ENCODE results near the gene KCNK5.

KCNK5 gene

GRCh38 chr6:39215640-39216158, 13.6 kb downstream of the KCNK5 start:
- no peak for DNase-seq

DNA sequence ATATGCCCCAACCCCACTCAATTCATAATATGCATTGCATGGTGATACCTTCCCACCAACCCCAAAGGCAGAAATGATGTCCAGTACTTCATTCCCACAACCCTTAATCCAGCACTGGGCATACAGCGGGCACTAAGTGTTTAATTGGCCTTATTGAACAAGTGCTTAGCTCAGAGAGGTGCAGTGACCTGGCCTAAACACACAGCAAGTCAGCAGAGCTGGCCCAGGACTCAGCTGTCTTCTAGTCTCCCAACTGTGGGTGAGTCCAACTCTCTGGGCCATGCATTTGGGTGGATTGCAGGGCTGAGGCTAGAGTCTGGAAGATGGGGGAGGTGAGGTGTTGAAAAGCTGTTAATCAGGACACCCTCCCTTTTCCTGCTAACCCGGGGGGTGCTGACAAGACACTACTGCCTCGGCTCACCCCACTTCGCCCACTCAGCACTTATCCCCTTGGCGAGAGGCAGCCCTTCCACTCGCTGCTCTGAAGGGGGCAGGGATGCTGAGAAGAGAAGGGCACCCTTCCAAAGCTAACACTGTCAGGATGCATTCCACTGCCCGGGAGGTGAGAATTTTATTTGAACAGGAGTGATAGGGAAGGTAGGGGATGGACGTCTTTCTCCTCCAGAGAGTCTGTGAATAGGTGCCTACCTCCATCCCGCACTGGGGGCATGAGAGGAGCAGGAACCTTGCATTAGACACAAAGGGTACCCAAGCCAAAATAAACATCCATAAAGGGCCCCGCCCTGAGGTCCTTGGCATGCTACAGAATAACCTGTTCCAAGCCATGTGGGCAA, 14.2 kb downstream of the KCNK5 start:
- no peak for DNase-seq

GRCh38 chr6:39214120-39214813, 15.0 kb downstream of the KCNK5 start:
- DNase-seq = no peak

GRCh38 chr6:39213195-39213920, 15.9 kb downstream of the KCNK5 start:
- DNase-seq = no peak

- DNase-seq = no peak
Observed at GRCh38 chr6:39211183-39211582, 18.1 kb downstream of the KCNK5 start.

DNA sequence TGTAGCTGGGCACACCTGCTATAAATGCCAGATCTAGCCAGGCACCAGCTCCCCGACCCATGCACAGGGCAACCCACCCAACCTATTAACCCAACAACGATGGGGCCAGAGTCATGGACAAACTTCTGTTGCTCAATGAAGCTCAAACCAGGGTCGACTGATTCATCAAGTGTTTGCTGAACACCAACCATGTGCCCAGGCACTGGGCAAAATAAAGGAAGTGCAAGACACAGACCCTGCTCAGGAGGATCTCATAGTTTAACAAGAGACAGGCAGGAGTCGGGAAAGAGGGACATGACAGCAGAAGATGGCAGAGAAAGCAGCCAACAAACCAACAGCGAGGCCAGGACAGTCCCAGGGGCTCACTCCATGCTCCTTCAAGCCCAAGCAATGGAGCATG, 18.8 kb downstream of the KCNK5 start:
- DNase-seq = no peak

DNA sequence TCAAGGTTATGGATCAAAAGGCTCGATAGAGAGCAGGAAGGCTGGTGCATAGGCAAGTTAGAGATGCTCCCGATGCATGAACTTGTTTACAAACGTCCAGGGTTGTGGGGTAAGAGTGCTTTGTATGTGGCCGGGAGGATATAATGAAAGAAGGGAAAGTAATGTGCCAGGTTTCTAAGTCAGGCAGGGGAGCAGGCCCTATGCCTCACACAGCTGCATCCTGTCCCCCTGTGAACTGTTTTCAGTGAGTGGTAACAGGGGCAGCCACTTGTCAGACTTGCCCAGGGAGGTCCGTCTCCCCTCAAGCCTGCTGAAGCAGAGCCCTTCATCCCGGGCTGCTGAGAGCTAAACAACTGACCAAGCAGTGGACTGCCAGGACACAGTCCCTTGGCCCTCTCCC, 19.4 kb downstream of the KCNK5 start:
- DNase-seq = no peak

DNA sequence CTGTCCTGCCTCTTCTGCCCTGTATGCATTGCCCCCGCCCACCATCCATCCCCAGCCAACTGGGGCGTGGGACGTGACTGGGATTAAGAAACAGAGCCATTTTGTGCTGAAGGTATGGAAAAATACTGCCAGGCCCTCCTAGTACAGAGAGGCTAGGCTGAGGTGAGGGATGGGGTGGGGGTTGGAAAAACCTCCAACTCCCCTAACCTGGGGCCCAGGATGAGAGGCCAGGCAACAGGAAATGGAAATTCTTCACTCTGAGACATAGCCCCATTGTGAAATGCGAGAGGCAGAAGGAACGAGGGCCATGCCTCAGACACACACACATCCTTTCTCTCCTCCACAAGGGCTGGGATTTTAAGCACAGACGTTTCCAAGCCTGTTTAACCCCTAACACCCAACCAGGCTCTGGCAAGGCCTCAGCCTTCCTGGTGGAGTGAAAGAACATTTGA, 19.9 kb downstream of the KCNK5 start:
- DNase-seq = no peak

DNA sequence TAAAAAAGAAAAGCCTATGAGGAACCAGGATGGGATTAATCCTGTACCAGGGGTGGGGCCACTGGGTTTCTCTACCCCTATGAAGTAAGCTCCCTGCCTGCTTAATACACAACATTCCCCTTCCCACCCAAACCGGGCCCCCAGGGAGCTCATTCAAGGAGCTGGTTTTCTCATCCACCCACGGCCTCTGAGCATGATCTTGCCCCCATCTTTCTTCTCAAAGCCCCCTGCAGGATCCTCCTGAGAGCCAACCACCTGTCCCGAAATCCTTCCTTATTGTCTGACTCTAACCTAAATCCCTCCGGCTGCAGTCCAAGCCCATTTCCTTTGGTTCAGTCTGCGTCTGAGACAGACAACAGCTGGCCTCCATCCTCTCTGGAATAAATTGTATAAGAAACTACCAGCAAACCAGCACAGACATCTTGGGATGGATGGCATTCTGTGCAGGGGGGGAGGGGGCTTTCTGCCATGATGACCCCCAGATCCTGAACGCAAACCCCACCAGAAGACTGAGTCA, 21.0 kb downstream of the KCNK5 start:
- DNase-seq = no peak

DNA sequence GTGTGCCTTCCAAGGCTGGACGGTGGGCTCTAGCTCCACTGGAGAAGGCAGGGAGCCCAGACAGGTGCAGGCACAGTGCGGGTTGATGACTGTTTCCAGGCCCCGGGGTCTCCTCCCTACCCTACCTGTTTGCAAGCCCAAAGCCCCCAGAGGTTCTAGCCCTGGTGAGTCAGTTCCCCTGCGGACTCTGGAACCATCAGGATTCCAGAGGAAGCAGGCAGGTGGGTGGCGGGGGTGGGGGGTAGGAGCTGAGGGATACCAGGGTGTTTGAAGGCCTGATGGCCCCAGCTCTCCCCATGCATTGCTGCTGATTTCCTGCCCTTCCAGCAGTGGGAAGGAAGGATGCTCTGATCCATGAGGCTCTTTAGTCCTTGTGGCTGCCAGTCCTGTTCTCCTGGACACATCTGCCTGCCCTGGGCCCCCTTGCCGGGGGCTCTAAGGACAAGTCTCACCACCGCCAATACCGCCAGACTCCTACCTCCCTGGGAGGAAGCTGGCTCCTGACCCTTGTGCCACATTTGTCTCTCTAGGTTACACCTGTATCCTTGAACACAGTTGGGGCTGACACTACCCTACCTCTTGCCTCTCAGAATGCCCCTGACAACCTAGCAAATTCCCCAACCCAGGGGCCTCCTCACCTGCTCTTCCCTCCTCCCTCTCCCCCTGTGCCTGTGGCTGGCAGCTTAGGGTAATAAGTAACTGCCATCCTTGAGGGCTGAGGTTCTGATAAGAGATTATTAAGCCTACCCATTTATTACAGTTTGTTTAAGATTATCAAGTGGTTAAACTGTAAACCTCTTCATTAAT, 21.7 kb downstream of the KCNK5 start:
- no peak for DNase-seq

- DNase-seq = no peak
Observed at GRCh38 chr6:39206250-39206721, 23.0 kb downstream of the KCNK5 start.

DNA sequence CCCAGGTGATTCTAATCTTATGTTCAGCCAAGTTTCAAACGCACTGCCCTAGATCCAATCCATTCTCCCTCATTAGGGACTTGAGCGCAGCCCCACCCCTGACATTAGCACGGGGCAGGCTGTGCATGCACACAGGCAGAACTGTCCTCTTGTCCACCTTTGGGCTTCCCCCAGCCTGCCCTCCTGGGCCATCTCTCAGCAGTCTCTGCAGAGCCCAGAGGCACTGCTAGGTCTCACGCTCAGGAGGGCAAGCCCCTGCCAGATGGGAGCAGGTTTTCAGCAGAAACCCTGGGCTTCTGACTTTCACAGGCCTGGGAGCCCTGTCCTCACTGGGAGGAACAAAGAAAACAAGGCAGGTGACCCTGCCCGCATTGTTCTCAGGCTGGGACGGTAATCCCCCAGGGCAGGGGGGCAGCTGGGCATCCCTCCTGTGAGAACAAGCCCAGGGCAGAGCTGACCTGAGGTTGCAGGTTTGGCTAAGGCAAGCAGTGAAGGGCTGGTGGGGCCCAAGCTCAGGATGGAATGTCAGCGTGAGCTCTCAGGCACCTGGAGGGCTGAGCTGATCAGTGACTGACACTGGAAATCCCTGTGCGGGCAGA, 24.5 kb downstream of the KCNK5 start:
- DNase-seq = no peak

DNA sequence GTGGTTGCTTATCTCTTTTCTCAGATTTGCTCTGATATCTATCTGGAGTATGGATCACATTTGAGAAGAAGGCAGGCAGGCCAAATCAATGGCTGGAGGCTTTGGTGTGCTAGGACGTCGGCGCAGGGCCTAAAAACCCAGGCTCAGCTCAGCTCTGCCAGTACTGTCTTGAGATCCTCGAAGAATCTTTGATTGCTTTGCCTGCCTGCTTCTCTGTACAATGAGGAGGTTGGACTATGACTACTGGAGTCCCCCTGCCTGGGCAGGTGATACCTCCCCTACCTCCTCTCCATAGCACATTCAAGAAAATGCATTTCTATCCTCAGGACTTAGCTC, 25.1 kb downstream of the KCNK5 start:
- no peak for DNase-seq

DNA sequence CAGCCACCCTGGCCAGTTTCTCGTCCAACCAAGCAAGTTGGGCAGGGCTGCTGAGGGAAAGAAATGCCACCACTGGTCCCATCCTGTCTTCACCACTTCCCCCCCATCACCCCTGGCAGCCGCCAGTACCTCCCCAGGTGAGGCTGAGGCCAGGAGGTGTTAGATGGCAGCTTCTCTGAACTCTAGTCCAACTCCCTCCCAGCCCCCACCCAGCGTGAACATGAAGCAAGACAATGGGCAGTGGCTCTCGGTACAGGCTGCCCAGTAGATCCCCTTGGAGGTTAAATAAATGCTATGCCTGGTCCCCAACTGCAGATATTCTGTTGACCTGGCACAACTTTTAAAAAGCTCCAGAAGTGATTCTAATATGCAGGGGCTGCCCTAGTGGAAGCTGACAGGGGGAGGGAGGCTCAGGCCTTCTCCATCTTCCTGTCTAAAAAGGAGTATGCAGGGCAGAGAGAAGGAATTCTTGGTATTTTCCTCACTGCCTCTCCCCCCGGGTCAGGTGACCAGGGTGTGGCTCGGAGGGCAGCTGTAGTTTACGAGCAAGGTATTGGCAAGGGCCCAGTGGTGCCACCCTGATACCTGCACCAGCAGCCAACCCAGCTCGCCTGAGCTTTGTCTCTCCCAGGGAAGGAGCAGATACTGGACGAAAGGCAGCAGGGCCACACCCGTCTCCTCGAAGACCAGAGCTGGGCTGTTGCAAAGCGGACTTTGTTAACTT, 25.7 kb downstream of the KCNK5 start:
- no peak for DNase-seq

DNA sequence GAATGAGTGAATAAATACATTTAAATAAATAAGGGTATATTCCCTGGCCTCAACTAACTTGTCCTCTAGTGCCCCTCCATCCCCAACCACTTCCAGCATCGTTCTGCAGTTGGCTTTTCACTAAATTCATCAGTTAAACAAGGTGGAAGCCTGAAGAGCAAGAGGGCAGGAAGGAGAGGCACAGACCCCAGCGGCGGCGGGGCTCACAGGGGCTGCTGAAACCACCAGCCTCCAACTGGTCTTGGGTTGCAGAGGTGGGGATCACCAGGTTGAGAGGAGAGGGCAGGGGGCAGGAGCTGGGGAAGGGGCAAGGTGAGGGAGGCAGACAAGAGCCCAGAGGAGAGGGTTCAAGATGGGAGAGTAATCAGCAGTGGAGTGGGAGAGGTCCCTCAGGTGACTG, 27.1 kb downstream of the KCNK5 start:
- DNase-seq = no peak

GRCh38 chr6:39200498-39201020, 28.7 kb downstream of the KCNK5 start:
- no peak for DNase-seq

- DNase-seq = no peak
Observed at GRCh38 chr6:39199976-39200375, 29.3 kb downstream of the KCNK5 start.

DNA sequence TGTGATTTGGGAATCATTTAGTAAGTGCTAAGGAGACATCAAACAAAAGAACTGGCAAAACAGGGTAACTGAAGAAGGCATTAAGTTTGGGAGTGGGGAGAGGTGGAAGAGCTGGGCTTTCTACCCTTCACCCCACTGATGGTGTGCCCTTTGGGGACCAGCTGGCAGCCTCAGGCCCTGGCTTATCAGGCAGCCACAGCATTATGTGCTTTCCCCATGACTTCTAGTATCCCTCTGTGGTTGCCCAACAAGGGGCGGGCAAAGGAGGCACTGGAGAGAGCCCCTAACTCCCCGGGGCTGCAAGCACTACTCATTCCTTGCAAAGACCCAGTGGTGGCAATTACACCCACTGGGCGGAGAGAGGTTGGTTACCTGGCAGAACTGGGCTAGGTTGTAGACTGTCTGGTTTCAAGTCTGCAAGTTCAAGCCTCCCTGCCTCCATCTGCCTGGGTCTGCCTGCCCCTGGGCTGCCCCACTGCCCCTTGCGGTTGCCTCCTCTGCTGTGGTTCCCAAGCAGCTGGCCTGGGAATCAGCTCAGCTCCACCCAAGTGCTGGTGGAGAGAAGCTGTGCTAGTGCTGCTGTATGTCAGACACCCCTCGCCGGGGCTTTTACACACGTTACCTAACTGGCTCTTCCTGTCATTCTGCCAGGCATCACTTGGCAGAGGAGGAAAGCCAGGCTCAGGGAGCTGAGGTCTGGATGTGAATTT, 29.9 kb downstream of the KCNK5 start:
- DNase-seq = no peak

- DNase-seq = no peak
Observed at GRCh38 chr6:39198528-39198927, 30.7 kb downstream of the KCNK5 start.

GRCh38 chr6:39197922-39198500, 31.3 kb downstream of the KCNK5 start:
- no peak for DNase-seq

Measured in CD4-positive, alpha-beta T cell treated with Interleukin-21 for 1 hour (primary cell).